Pancreas (tissue), 10 donors: ENCODE measurements around the gene PHF2. TPM values are rescaled to one million over a fixed set of nuclear protein-coding genes. Genes with fewer than 3 reads are reported as not detected.

Experiments
- ATAC-seq, 4 donors: fragments of 200-7000 bp; cut with Tn5 transposase; one replicate each; pipeline versions ENCODE4 v1.8.0 to v1.9.1; 2020; ENCODE audit warnings: mild to moderate bottlenecking in 4 of 4, moderate library complexity in 4 of 4
- DNase-seq, 6 donors: peaks; one replicate each; pipeline ENCODE4 v3.0.0-alpha.2; 2020
- FAIRE-seq: peaks from 2 replicates; lab custom pipeline; 2012; peaks lifted over from hg19 to GRCh38; lab: Jason Lieb, UNC
- H3K27ac ChIP-seq, 4 donors: fragments of 200-600 bp; sonication (generic); 1 replicate in 3 of 4; 2 replicates in 1 of 4; pipeline versions ENCODE4 v1.5.0 to v1.8.0; 2020
- H3K27me3 ChIP-seq, 4 donors: fragments of 200-600 bp; one replicate each; pipeline ENCODE4 v1.8.0; 2021
- H3K36me3 ChIP-seq, 3 donors: fragments of 200-600 bp; sonication (generic) in 1 of 3; one replicate each; pipeline versions ENCODE4 v1.5.0 to v1.8.0; 2020 to 2021
- H3K4me1 ChIP-seq, 3 donors: fragments of 200-600 bp; one replicate each; pipeline ENCODE4 v1.8.0; 2021
- H3K4me3 ChIP-seq, 4 donors: fragments of 200-600 bp; sonication (generic) in 2 of 4; one replicate each; pipeline versions ENCODE4 v1.5.0 to v1.8.0; 2020 to 2021
- H3K9me3 ChIP-seq, 4 donors: fragments of 200-600 bp; one replicate each; pipeline ENCODE4 v1.8.0; 2021
- CTCF ChIP-seq, 4 donors: fragments of 200-600 bp; sonication (generic) in 3 of 4; IDR thresholded peaks; one replicate each; pipeline versions ENCODE4 v1.5.0 to v1.8.0; 2021; ENCODE audit warnings: antibody characterized with exemption in 4 of 4
- WGBS, 2 donors: extraction: QIAGEN DNeasy Blood & Tissue Kit; methylation state at CpG; one replicate each; pipeline ENCODE4 v1.1.7; 2013; 5-methylcytosine and 5-hydroxymethylcytosine counted together
- intact Hi-C, 3 donors: fragments of 100-400 bp; cut with DNase I; formaldehyde crosslinking; loops; one replicate each; pipeline versions ENCODE4 v1.11.1 to v1.14.2; 2022
- polyA plus RNA-seq, 2 donors: library from polyadenylated mRNA; stranded (reverse); fragments of 200-250 nt; gene quantifications; one replicate each; pipeline ENCODE4 v1.2.3, GENCODE V29; 2013
- total RNA-seq, 6 donors: library from RNA; stranded (reverse); fragmentation: NEBNext Ultra II Directional in 4 of 6; extraction: Animal tissue kit (Norgen Biotek cat#: 25700) in 4 of 6; gene quantifications; one replicate each; pipeline versions ENCODE4 v1.2.1 to v1.2.4, GENCODE V29; 2021 to 2023
- donor health status: healthy with polysubstance abuse.
- donor health status: DM: no; HTN: no; CAD: no; lungs with moderate emphysema.
- donor health status: DM: no; HTN: no; CAD: no.
- donor health status: control.
- donor health status: control.
- donor health status: Bipolar disorder and iron deficiency.
- donor health status: DM: yes; HTN: yes; CAD: no.
- donor health status: DM: no; HTN: no; CAD: no.
- donor health status: DM: no; HTN: no; CAD: no.
- donor health status: DM: yes; HTN: yes; CAD: no.

Gene PHF2
- total and polyA plus RNA-seq, 8 donors = 10.8 to 24.8 (median 12.7) TPM

GRCh38 chr9:93578844-93579243, 2.5 kb downstream of the PHF2 start:
- H3K27ac ChIP-seq = peak overlapping the region in 1 of 4 donors; percentile 78
- no peak for TF ChIP-seq CTCF (IDR thresholded peaks at IDR 0.05)
- DNase-seq = peak in 1 of 6 donors; percentile 8
- intact Hi-C loops = no loop called here
- no peak for FAIRE-seq
- H3K4me1 ChIP-seq = peaks cover 39 to 50% (median 44%) of the 10 kb centered on the region in 3 donors
- H3K9me3 ChIP-seq = no peaks in the 10 kb centered on the region
- H3K27me3 ChIP-seq = no peaks in the 10 kb centered on the region
- peak overlapping the region in 1 of 4 donors; percentile 85 for H3K4me3 ChIP-seq
- no peak for ATAC-seq
- WGBS, 2 donors = 75 to 82% methylated on average over 5 of the region's 5 CpGs
- H3K36me3 ChIP-seq = no peaks in the 10 kb centered on the region

- H3K4me3 ChIP-seq = no peak overlapping the region
- peaks cover 39 to 50% (median 44%) of the 10 kb centered on the region in 3 donors for H3K4me1 ChIP-seq
- no peaks in the 10 kb centered on the region for H3K27me3 ChIP-seq
- FAIRE-seq (no peak), ATAC-seq (no peak), DNase-seq (peak in 1 of 6 donors; percentile 7)
- intact Hi-C loops = no loop called here
- 76 to 81% methylated on average over 20 of the region's 20 CpGs for WGBS, 2 donors
- TF ChIP-seq CTCF (IDR thresholded peaks at IDR 0.05) = no peak
- peak overlapping the region in 1 of 4 donors; percentile 82 for H3K27ac ChIP-seq
- H3K36me3 ChIP-seq = no peaks in the 10 kb centered on the region
- H3K9me3 ChIP-seq = no peaks in the 10 kb centered on the region
Observed at GRCh38 chr9:93579711-93580516, 3.5 kb downstream of the PHF2 start.

- FAIRE-seq (no peak), ATAC-seq (peak in 1 of 4 donors; percentile 8), DNase-seq (no peak)
- Histone ChIP-seq H3K27ac (peak overlapping the region; percentile 61 to 87 (median 80)), H3K4me1 (peaks cover 39 to 44% (median 44%) of the 10 kb centered on the region in 3 donors), H3K4me3 (no peak overlapping the region), H3K36me3 (no peaks in the 10 kb centered on the region), H3K27me3 (no peaks in the 10 kb centered on the region), H3K9me3 (no peaks in the 10 kb centered on the region)
- no peak for TF ChIP-seq CTCF (IDR thresholded peaks at IDR 0.05)
- WGBS, 2 donors = 36 to 44% methylated on average over 10 of the region's 10 CpGs
- intact Hi-C loops = no loop called here
Observed at GRCh38 chr9:93580654-93581380, 4.4 kb downstream of the PHF2 start.

- no peak for FAIRE-seq
- no peak for TF ChIP-seq CTCF (IDR thresholded peaks at IDR 0.05)
- ATAC-seq = peak; percentile 88 to 93 (median 90)
- Histone ChIP-seq H3K27me3 (no peaks in the 10 kb centered on the region), H3K27ac (peak overlapping the region; percentile 61 to 87 (median 80)), H3K4me1 (peaks cover 39 to 44% (median 44%) of the 10 kb centered on the region in 3 donors), H3K36me3 (no peaks in the 10 kb centered on the region), H3K4me3 (no peak overlapping the region), H3K9me3 (no peaks in the 10 kb centered on the region)
- DNase-seq = peak; percentile 62 to 90 (median 86)
- WGBS, 2 donors = 7 to 8% methylated on average over 5 of the region's 5 CpGs
- intact Hi-C loops = no loop called here
Observed at GRCh38 chr9:93582115-93582514, 5.7 kb downstream of the PHF2 start.
